GM19455 (cell line): Measurements from ENCODE around the gene CERS6.
"Not testable (repeated sequence)": the region's sequence is repeated elsewhere in the genome, so short reads cannot be mapped to it uniquely, and the experiment has no call there.

Source experiments
- ATAC-seq: cut with Tn5 transposase; IDR thresholded peaks from one replicate; pipeline ENCODE4 v1.9.1; 2021; ENCODE audit not compliant: unreplicated experiment

CERS6 gene

DNA sequence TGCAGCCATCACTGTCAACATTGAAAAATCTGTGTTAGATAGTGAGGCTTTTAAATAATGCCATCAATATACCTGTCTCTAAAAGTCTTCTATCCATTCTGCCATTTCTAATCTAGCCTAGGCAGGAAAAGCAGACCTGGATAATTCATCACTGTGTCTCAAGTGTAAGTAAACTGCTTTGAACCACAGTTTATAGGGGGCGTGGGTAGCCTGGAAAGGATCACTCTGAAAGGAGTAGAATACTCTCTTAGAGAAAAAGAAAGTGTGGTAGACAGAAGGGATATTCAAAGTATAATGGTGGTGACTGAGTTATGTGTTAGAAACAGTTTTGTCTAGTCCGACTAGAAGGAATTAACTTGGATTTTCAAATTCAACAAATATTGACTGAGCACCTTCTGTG lies 40.8 kb downstream of the CERS6 start:
- no peak for ATAC-seq

GRCh38 chr2:168499500-168499899 lies 43.4 kb downstream of the CERS6 start:
- ATAC-seq = no peak

DNA sequence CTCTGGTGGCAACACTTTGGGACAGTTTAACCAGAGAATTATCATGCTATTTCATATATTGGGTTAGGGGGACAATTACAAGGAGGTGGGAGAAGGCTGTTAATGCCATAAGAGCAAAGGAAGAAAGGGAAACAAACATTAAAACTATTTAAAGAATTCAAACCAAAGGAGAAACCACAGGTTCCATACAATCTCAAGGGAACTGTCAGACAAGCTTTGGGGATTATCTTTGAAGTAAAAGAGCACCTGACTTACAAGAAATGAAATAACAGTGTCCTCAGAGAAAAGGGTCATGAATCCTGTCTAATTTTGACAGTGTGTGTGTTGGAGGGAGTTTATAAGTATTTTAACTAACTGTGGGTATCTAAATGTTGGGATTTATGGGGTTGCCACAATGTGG lies 44.4 kb downstream of the CERS6 start:
- ATAC-seq = no peak

DNA sequence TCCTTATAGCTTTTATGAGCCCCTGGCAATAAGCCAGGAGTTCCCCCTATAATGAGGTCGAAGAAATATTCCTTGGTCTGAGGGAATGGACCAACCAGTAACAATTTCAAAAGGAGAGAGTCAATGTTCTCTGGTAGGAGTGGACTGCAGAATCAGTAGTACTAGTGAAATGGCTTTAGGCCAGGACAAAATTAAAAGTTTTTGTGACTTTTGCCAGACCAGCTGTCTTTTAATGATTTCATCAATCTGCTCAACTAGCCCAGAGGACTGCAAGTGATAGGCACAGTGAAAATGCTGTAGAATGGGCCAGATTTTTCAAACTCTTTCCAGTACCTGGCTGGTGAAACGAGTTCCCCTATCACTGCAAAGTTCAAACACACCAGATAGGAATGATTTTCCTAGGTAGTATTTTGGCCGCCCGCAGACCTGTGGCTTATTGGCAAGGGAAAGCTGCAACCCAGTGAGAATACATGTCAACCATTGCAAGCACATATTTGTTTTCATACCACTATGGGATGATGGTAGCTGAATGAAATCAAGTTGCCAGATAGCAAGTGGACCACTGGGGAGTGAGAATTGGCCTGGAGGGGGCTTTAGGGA lies 45.5 kb downstream of the CERS6 start:
- no peak for ATAC-seq

GRCh38 chr2:168502852-168503251 lies 46.8 kb downstream of the CERS6 start:
- ATAC-seq = not testable (repeated sequence)

DNA sequence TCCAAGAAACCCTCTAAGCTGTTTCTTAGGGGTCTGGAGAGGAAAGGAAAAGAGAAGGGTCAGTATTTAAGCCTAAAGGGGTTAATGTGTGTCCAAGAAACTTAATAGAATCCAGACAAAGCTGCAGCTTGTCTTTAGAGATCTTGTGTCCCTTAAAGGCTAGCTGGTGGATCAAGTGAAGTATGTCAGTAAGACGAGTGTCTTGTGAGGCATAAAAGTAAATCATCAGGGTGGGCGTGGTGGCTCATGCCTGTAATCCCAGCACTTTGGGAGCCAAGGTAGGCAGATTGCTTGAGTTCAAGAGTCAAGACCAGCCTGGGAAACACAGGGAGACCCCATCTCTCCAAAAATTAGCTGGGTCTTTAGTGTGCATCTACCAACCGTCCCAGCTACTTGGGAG lies 47.8 kb downstream of the CERS6 start:
- no peak for ATAC-seq

GRCh38 chr2:168504323-168504722 lies 48.3 kb downstream of the CERS6 start:
- ATAC-seq = no peak

DNA sequence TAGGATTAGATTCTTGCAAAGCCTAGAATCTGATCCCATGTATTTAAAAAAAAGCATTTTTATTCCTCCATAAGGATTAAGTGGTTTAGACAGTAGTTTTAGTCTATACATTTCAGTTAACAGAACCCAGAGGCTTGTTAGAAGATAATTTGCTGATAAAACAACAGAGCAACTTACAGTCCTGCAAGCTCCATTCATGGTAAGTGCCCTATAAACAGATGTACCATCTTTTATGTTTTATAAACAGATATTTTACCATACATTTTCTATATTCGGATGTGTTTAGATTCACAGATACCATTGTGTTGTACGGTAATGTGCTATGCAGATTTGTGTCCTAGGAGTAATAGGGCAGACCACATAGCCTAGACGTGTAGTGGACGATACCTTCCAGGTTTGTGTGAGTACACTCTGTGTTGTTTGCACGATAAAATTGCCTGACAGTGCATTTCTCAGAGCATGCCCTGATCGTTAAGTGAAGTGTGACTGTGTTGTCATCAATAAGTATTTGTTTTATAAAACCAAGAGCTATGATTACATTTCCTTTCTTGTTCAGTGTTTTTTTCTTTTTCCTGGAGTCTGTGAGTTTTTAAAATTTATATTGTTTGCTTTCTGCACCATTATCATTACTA lies 54.2 kb downstream of the CERS6 start:
- no peak for ATAC-seq

GRCh38 chr2:168514692-168515091 lies 58.6 kb downstream of the CERS6 start:
- ATAC-seq = no peak

GRCh38 chr2:168515502-168515901 lies 59.4 kb downstream of the CERS6 start:
- ATAC-seq = no peak

DNA sequence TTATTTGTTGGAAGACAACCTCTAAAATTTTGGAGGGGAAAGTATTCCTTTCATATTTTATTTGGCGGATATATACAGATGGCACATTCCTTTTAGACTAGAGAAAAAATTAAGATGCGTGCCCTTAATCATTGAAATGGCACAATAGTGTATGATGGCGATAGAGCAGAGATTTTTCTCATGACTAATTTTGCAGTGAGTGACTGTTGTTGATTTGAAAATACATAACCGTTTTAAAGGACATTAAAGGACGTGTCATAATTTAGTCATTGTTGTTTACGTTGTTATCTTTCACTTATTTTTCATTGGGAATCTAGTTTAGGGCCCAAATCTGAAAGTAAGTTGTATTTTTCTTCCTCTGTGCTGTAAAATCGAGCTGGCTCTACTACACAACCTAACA lies 61.7 kb downstream of the CERS6 start:
- no peak for ATAC-seq

GRCh38 chr2:168518555-168519066 lies 62.5 kb downstream of the CERS6 start:
- no peak for ATAC-seq

GRCh38 chr2:168519534-168520308 lies 63.6 kb downstream of the CERS6 start:
- ATAC-seq = no peak

- ATAC-seq = no peak
These were observed 65.1 kb downstream of the CERS6 start for GRCh38 chr2:168521053-168521741.

DNA sequence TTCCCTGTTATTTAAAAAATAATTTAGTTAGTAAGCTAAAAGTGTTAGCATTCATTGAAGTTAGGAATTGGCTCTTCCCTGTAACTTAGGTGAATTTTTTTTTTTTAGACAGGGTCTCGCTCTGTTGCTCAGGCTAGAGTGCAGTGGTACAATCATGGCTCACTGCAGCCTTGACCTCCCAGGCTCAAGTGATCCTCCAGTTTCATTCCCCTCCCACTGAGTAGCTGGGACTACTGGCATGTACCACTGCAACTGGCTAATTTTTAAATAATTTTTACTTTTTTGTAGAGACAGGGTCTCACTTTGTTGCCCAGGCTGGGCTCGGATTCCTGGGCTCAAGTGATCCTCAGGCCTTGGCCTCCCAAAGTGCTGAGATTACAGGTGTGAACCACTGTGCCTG lies 66.4 kb downstream of the CERS6 start:
- ATAC-seq = no peak

GRCh38 chr2:168524005-168524404 lies 67.9 kb downstream of the CERS6 start:
- no peak for ATAC-seq

- no peak for ATAC-seq
These were observed 68.9 kb downstream of the CERS6 start for GRCh38 chr2:168525020-168525419.

- no peak for ATAC-seq
These were observed 69.8 kb downstream of the CERS6 start for GRCh38 chr2:168525716-168526446.

- ATAC-seq = no peak
These were observed 70.6 kb downstream of the CERS6 start for GRCh38 chr2:168526641-168527040.

DNA sequence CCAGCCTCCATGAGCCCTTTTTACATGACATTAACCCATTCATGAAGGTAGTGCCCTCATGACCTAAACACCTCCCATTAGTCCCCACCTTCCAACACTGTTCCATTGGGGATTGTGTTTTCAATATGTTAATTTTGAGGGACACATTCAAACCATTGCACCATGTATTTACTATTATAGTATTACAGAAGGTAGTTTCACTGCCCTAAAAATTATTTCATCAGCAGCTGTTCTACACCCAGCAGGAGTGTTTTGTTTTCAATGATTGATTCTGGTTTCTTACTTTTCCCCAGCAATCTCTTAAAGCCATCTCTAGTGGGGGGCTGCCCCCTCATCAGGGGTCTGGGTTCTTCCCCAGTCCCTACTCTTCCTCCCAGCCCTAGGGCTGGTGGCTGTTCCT lies 71.9 kb downstream of the CERS6 start:
- no peak for ATAC-seq

- no peak for ATAC-seq
These were observed 72.4 kb downstream of the CERS6 start for GRCh38 chr2:168528469-168528868.
